ACC112 (cell line): Measurements from ENCODE around the gene RBM14.
"Not testable (repeated sequence)": the region's sequence is repeated elsewhere in the genome, so short reads cannot be mapped to it uniquely, and the experiment has no call there.

Source experiments
- H2AFZ ChIP-seq: fragments of 200-600 bp; sonication (generic); one replicate; pipeline ENCODE4 v1.6.0; 2017; ENCODE audit warnings: antibody characterized with exemption, low read length; ENCODE audit not compliant: unreplicated experiment
- H3K27ac ChIP-seq: fragments of 200-600 bp; sonication (generic); 2 replicates; pipeline ENCODE4 v1.5.1; 2014; ENCODE audit warnings: low read depth, mild to moderate bottlenecking, antibody characterized with exemption, low read length, moderate library complexity
- H3K27me3 ChIP-seq: fragments of 200-600 bp; sonication (generic); 2 replicates; pipeline ENCODE4 v1.6.1; 2014; ENCODE audit warnings: mild to moderate bottlenecking, antibody characterized with exemption, low read length, moderate library complexity, mixed read lengths; ENCODE audit not compliant: insufficient read depth
- H3K36me3 ChIP-seq: fragments of 200-600 bp; sonication (generic); 2 replicates; pipeline ENCODE4 v1.6.1; 2016; ENCODE audit warnings: mild to moderate bottlenecking, antibody characterized with exemption, low read length, moderate library complexity, mixed read lengths; ENCODE audit not compliant: insufficient read depth
- H3K4me1 ChIP-seq: fragments of 200-600 bp; sonication (generic); one replicate; pipeline ENCODE4 v1.6.1; 2016; ENCODE audit warnings: low read length, mixed read lengths; ENCODE audit not compliant: insufficient read depth, unreplicated experiment, control insufficient read depth
- H3K4me3 ChIP-seq: fragments of 200-600 bp; sonication (generic); 2 replicates; pipeline ENCODE4 v1.5.1; 2014; ENCODE audit warnings: mild to moderate bottlenecking, low read depth, low read length
- H3K79me2 ChIP-seq: fragments of 200-600 bp; sonication (generic); one replicate; pipeline ENCODE4 v1.6.0; 2016; ENCODE audit warnings: low read length; ENCODE audit not compliant: control insufficient read depth, unreplicated experiment, insufficient read depth

The RBM14 gene

GRCh38 chr11:66600219-66600618 is 16.2 kb upstream of the RBM14 start:
- Histone ChIP-seq H3K4me3 (no peak overlapping the region), H3K27ac (peak overlapping the region; percentile 38), H2AFZ (no peak overlapping the region), H3K4me1 (peaks cover 41% of the 10 kb centered on the region), H3K79me2 (no peaks in the 10 kb centered on the region), H3K27me3 (no peaks in the 10 kb centered on the region), H3K36me3 (peaks cover 7% of the 10 kb centered on the region; the same call in 1 of the 2 replicates)

DNA sequence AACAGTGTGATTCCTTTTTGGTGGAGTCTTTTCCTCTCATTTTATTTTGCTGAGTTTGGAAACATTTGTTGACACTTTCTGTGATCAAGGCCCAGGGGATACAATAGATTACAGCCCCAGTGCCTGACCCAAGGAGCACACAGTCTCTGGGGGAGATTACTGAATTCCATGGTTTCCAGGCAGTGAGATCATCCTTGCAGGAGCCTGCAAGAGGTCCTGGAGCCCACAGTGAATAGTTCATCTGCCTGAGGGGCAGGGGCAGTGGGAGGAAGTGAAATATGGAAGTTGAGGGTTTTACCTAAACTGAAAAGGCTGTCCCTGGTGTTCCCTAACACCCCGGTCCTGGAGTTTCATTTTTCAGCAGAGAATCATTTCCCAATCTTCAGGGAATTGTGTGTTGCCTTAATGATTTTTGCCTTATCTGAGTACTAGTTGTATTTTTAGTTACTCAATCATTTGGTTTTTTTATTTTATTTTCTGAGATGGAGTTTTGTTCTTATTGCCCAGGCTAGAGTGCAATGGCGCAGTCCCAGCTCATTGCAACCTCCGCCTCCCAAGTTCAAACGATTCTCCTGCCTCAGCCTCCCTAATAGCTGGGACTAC is 15.7 kb upstream of the RBM14 start:
- H3K79me2 ChIP-seq: no peaks in the 10 kb centered on the region
- peak overlapping the region; percentile 38 for H3K27ac ChIP-seq

DNA sequence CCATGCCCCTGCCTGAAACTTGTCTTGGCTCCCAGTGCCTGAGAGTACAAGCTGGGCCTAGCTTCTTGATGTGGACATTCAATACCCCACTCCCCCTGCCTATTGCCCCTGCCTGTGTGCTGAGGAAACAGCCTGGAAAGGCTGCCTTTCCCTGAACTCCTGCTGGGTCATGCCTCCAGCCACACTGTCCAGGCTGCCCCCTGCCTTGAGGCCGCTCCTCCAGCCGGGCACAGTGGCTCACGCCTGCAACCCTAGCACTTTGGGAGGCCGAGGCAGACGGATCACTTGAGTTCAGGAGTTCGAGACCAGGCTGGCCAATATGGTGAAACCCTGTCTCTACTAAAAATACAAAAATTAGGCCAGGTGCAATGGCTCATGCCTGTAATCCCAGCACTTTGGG is 13.4 kb upstream of the RBM14 start:
- H3K27ac ChIP-seq: no peak overlapping the region; the same call in 1 of the 2 replicates
- H3K36me3 ChIP-seq: peaks cover 10% of the 10 kb centered on the region; the same call in 1 of the 2 replicates
- no peaks in the 10 kb centered on the region for H3K79me2 ChIP-seq
- H3K4me1 ChIP-seq: peaks cover 44% of the 10 kb centered on the region
- H3K27me3 ChIP-seq: no peaks in the 10 kb centered on the region
- H2AFZ ChIP-seq: no peak overlapping the region
- no peak overlapping the region for H3K4me3 ChIP-seq

More for the DNA sequence above, 15.7 kb upstream of the RBM14 start:
- H3K4me3 ChIP-seq: no peak overlapping the region
- H2AFZ ChIP-seq: no peak overlapping the region
- peaks cover 36% of the 10 kb centered on the region for H3K4me1 ChIP-seq
- no peaks in the 10 kb centered on the region for H3K27me3 ChIP-seq
- H3K36me3 ChIP-seq: peaks cover 8% of the 10 kb centered on the region; the same call in 1 of the 2 replicates

DNA sequence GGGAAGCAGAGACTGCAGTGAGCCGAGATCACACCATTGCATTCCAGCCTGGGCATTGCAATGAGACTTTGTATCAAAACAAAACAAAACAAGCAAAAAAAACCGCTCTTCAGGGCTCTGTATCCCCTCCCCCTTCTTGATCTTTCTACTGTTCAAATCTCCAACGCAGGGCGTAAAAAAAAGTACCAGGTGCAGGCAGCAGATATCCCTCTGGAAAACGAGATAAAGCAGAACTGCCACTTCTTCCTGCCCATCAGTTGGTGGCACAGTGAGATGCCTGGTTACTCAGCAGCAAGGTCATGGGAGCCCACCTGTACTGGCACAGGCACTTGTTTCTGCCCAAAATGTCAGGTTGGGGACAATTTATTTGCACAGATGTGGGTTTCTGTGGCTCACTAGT is 12.3 kb upstream of the RBM14 start:
- H3K27ac ChIP-seq: no peak overlapping the region
- H3K79me2 ChIP-seq: no peaks in the 10 kb centered on the region
- peaks cover 47% of the 10 kb centered on the region for H3K4me1 ChIP-seq
- no peak overlapping the region for H3K4me3 ChIP-seq
- no peaks in the 10 kb centered on the region for H3K27me3 ChIP-seq
- no peak overlapping the region for H2AFZ ChIP-seq
- H3K36me3 ChIP-seq: peaks cover 8% of the 10 kb centered on the region; the same call in 1 of the 2 replicates

DNA sequence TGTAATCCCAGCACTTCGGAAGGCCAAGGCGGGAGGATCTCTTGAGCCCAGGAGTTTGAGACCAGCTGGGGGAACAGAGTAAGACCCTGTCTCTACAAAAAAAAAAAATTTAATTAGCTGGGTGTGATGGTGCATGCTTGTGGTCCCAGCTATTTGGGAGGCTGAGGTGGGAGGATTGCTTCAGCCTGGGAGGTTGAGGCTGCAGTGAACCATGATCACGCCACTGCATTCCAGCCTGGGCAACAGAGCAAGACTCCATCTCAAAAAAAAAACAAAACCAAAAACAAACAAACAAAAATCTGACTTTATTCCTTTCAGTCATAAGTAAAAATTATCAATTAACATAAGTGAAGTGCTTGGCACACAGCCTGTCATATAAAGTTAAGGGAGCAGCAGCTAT is 9.8 kb upstream of the RBM14 start:
- not testable (repeated sequence) for H3K79me2 ChIP-seq, H3K4me3 ChIP-seq, H2AFZ ChIP-seq, H3K36me3 ChIP-seq, H3K27me3 ChIP-seq
- Histone ChIP-seq H3K4me1 (peaks cover 30% of the 10 kb centered on the region), H3K27ac (peak overlapping the region; percentile 78)

GRCh38 chr11:66607126-66607834 is 9.2 kb upstream of the RBM14 start:
- Histone ChIP-seq H2AFZ (no peak overlapping the region), H3K79me2 (no peaks in the 10 kb centered on the region), H3K4me3 (peak overlapping the region; percentile 29; the same call in 1 of the 2 replicates), H3K27ac (peak overlapping the region; percentile 78), H3K4me1 (peaks cover 23% of the 10 kb centered on the region), H3K27me3 (no peaks in the 10 kb centered on the region), H3K36me3 (0 out of 2 replicates have a peak, but pooled peaks cover 3% of the 10 kb centered on the region)

- Histone ChIP-seq H2AFZ (no peak overlapping the region), H3K4me3 (no peak overlapping the region), H3K79me2 (no peaks in the 10 kb centered on the region), H3K36me3 (0 out of 2 replicates have a peak, but pooled peaks cover 3% of the 10 kb centered on the region), H3K4me1 (peaks cover 19% of the 10 kb centered on the region), H3K27ac (no peak overlapping the region), H3K27me3 (no peaks in the 10 kb centered on the region)
Measured at GRCh38 chr11:66609721-66610617, 6.5 kb upstream of the RBM14 start.

DNA sequence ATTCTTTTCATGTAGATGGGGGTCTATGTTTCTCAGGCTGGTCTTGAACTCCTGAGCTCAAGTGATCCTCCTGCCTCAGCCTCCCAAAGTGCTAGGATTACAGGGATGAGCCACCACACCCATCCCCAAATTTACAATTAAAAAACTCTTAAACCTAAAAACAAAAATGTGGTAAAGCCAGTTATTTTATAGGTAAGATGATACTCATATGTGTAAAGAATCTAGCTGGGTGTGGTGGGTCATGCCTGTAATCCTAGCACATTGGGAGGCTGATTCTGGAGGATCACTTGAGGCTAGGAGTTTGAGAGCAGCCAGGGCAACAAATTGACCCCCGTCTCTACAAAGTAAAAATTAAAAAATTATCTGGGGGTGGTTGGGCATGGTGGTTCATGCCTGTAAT is 4.0 kb upstream of the RBM14 start:
- no peak overlapping the region for H3K4me3 ChIP-seq
- H3K4me1 ChIP-seq: peaks cover 11% of the 10 kb centered on the region
- H3K79me2 ChIP-seq: peaks cover 18% of the 10 kb centered on the region
- peaks cover 2% of the 10 kb centered on the region; the same call in 1 of the 2 replicates for H3K36me3 ChIP-seq
- H2AFZ ChIP-seq: no peak overlapping the region
- H3K27me3 ChIP-seq: no peaks in the 10 kb centered on the region
- no peak overlapping the region for H3K27ac ChIP-seq

DNA sequence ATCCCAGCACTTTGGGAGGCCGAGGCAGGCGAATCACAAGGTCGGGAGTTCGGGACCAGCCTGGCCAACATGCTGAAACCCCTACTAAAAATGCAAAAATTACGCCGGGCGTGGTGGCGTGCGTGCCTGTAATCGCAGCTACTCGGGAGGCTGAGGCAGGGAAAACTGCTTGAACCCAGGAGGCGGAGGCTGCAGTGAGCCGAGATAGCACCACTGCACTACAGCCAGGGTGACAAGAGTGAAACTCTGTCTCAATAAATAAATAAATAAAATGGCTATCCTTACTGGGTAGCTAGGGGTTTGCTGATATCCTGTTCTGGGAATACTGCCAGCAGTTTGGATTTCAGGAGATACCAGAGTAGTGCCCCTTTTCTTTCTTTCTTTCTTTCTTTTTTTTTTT is 2.4 kb upstream of the RBM14 start:
- H3K27me3 ChIP-seq: no peaks in the 10 kb centered on the region
- H2AFZ ChIP-seq: no peak overlapping the region
- peaks cover 34% of the 10 kb centered on the region for H3K79me2 ChIP-seq
- peaks cover 11% of the 10 kb centered on the region; the same call in 1 of the 2 replicates for H3K36me3 ChIP-seq
- H3K4me3 ChIP-seq: no peak overlapping the region
- H3K27ac ChIP-seq: no peak overlapping the region
- H3K4me1 ChIP-seq: peaks cover 4% of the 10 kb centered on the region

DNA sequence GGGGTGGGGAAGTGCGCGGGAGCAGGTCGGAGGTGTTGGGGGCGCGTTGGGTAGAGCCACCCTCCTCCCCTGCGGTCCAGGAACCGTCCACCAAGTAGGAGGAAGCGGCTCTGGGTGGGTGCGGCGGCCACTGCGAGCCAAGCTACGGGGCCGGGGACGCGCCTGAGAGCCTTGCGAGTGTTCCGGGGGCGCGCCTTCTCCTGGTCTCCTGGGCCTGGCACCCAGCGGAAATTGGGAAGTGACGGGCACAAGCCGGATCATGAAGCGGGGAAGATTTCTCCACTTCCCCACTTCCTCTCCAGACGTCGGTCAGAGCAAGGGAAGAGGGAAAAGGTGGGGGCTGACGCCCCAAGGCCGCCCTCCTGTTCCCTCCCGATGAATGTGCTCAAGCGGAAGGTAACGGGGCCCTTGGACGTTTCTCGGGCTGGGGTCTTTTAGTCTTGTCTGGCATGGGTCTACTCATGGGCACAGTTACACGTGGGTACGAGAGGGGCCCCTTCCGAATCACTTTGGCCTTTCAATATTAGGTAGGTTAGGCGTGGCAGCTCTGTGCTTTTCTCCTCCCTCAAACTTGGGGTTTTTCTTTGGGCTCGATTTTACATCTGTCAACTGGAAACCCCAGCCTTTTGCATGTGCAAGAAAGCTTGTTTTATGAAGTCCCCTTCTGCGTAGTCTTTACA is 865 bp downstream of the RBM14 start:
- peaks cover 11% of the 10 kb centered on the region; the same call in 1 of the 2 replicates for H3K36me3 ChIP-seq
- peaks cover 64% of the 10 kb centered on the region for H3K79me2 ChIP-seq
- H3K27me3 ChIP-seq: no peaks in the 10 kb centered on the region
- H3K27ac ChIP-seq: peak overlapping the region; percentile 81
- peak overlapping the region; percentile 97 for H3K4me3 ChIP-seq
- H2AFZ ChIP-seq: no peak overlapping the region
- H3K4me1 ChIP-seq: peaks cover 11% of the 10 kb centered on the region
